T47D (cell line): ENCODE measurements around the gene FALEC.

Experiments
- DNase-seq, 2 experiments: peaks; one replicate each; pipeline versions ENCODE4 v3.0.0 to v3.0.0-alpha.2; 2011 to 2012; ENCODE audit warnings: low read depth in 1 of 2, low spot score in 1 of 2
- JUND ChIP-seq: IDR thresholded peaks from 2 replicates; pipeline ENCODE4 v1.6.1; 2012; ENCODE audit warnings: low read depth
- in situ Hi-C: cut with HindIII; loops from 2 replicates; pipeline ENCODE4 v1.10.0; 2016; ENCODE audit warnings: low sequenced_read_pairs, low pct_unique_long_range_greater_than_20kb

FALEC gene

DNA sequence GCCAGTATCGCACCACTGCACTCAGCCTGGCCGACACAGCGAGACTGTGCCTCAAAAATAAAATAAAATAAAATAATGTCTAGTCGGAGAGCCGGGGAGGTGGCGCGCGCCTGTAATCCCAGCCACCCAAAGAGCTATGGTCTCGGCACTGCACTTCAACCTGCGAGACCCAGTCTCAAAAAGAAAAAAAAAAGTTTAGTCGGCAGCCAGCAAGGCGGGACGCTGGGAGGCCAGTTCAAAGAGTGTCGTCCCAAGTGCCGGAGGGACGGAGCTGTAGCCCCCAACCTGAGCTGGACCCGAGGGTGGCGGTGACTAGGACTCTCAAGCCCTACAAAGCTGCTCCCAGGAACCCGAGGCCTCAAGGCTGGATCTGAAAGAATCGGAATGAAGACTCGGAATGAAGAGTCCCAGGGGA lies 632 bp upstream of the FALEC start:
- in situ Hi-C loops = no loop called here
- no peak for DNase-seq
- TF ChIP-seq JUND = no peak

DNA sequence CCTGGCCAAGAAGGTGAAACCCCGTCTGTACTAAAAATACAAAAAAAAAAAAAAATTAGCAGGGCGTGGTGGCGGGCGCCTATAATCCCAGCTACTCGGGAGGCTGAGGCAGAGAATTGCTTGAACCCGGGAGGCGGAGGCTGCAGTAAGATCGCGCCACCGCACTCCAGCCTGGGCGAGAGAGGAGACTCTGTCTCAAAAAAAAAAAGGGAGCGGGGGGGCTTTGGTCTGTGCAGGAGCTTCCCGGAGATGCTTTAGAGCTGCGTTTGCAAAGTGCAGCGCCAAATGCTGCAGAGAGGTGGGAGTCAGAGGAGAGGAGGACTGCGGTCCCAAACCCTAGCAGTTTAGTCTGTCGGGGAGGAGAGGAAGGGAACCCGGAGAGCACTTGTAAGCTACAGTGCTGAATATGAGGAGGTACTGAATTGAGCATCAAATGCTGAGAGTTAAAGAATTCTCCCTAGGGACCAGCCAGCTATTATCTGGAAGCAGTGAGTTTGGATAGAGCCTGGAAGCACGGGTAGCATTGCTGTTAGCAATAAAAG lies 569 bp downstream of the FALEC start:
- peak in 1 of 2 experiments; percentile 37 for DNase-seq
- in situ Hi-C loops = no loop called here
- no peak for TF ChIP-seq JUND

DNA sequence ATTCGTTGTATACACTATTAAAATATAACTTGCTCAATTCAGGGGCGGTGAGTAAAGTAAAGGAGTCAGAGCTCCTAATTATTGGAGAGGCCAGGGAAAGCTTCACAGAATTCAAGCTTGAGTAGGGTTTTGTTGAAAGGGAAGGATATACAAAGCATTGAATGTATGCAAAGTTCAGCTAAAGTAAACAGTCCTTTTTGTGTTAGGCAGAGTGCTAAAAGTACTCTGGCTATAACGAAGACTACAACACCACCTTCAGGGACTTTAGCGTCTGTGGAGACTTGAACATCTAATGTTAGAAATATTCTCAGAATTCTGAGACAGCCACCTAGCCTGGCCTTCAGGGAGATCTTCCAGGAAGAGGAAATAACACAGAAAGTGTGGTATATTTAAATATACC lies 1.1 kb downstream of the FALEC start:
- in situ Hi-C loops = no loop called here
- TF ChIP-seq JUND = no peak
- peak in 1 of 2 experiments; percentile 79 for DNase-seq

DNA sequence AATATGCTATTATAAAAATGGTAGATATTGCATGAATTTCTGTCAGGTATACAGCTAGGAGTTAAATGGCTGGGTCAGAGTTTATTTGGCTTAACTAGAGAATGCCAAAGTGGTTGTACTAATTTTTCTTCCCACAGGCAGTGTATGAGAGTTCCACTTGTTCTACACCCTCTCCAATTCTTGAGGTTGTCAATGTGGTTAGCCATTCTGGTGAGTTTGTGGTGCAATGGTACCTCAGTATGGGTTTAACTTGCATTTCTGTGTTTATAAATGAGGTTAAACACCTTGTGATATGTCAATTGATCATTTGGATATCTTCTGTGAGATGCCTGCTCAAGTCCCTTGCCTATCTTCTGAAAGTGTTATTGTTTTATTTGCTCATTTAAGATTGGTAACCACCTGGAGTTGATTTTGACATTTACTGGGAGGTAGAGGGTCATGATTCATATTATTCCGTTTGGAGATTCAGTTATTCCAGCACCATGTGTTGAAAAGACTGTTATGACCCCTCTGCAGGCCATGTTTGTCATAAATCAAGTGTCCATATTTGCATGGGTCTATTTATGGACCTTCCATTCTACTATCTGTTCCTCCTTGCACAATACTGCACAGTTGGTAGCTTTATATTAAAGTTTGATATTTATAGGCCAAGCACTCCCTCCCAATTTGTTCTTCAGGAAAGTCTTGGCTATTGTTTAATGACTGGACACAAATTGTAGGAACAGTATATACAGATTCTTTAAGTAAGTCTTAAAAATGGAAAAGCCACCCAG lies 5.8 kb downstream of the FALEC start:
- in situ Hi-C loops = no loop called here
- no peak for DNase-seq
- no peak for TF ChIP-seq JUND

DNA sequence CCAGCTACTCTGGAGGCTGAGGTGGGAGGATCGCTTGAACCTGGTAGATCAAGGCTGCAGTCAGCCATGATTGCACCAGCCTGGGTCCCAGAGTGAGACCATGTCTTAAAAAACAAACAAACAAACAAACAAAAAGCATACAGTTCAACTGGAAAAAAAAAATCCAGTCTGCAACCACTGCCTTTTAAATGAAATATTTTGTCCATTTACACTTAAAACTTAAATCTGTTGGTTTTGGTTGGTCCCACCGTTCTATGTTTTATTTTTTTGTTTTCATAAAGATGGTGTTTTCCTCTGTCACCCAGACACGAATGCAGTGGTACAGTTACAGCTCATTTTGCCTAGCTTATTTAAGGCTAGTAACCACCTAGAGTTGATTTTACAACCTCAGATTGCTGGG lies 9.8 kb downstream of the FALEC start:
- TF ChIP-seq JUND = no peak
- no peak for DNase-seq
- in situ Hi-C loops = no loop called here

DNA sequence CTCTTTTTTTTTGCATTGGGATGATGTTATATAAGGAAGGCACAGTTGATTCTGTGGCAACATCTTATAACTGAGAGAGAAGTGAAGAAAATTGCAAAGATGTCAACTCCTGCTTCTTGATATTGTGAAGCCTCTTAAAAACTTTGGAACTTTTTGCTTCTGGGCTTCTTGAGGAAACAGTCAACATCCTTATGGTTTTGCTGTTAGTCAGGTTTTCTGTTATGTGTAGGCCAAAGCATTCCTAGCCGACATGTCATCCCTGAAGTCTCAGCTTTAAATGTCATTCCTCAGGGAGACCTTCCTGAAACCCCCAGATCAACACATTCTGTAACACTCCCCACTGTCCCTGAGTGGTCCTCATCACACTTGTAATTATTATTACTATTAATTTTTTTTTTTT lies 12.6 kb downstream of the FALEC start:
- in situ Hi-C loops = no loop called here
- no peak for TF ChIP-seq JUND
- no peak for DNase-seq

DNA sequence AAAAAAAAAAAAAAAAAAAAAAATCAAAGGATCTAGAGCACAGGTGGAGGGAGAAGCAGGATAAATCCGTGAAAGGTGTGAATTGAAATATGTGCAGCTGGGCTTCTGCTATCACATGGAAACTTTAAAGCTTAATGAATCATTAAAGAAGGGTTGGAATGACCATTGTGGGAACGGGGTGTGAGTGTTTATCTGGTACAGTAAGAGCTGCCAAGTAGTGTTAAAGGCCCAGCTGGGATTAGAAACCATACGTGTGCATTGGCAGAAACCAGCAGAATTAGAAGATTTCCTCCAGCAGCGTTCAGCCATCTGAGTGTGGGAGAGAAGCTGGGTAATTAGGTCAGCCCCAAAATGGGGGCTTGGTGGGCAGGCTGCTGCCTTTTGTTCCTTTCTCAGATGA lies 13.5 kb downstream of the FALEC start:
- TF ChIP-seq JUND = no peak
- no peak for DNase-seq
- in situ Hi-C loops = no loop called here

DNA sequence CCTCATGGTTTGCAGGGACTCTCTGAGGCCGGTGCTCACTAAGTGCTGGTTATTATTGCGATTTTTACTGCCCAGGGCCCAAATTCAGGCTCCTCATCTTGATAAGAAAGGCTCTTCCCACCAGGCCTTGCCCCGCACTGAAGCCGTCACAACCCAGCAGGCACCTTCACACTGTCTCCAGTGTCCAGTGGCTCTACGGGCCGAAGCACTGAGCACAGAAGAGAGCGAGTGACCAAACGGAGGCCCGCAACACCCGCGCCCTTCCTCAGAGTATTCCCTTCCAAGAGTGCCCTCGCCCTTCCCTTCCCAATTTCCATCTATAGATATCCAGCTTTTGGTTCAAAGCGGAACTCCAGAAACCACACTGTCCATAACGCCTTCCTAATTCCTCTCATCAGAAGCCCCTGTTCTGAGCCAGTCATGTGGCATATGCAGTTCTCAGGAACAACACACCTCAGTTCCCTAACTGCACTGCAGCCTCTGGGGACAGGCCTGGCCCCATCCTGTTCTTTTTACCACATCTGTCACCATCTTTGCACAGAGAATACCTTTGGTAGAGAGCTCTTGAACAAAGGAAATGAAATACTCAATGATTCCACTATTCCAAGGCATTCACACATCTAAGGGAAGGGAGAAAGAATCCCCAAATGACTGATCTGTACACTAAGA lies 15.1 kb downstream of the FALEC start:
- no peak for DNase-seq
- in situ Hi-C loops = no loop called here
- no peak for TF ChIP-seq JUND

DNA sequence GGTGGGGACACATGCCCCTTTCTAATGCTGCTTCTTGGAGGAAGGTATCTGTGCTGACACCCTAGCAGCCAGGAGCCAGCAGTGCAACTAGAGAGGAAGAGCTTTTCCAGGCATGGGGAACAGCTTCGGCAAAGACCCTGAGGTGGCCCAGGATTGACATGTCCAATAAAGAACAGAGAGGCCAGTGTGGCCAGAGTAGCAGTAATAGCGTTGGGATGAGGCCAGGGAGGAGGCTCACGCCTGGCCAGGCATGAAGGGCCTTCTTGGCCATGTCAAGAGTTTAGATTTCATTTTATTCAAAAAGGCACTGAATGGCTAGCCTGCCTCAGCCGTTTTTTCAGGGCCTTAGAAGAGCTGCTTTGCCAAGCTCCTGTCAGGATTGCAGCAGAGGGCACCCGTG lies 17.3 kb downstream of the FALEC start:
- in situ Hi-C loops = no loop called here
- DNase-seq = no peak
- no peak for TF ChIP-seq JUND

DNA sequence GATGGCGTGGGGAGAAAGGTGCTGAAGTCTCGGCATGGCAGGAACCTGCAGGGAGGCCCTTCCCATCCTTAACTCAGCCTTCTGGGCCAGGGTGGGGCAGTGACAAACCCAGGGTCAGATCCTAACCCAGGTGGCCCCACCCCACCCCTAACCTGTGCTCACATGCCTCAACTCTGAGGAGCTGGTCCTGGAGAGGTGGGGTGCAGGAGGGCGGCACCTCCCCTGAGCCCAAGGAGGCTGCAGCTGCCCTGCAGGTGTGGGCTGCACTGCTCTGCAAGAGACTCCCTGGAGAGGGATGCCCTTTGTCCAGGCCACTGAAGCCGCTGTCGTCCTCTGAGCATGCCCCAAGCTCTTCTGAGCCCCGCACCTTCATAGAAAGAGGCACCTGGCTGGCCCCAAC lies 18.4 kb downstream of the FALEC start:
- no peak for TF ChIP-seq JUND
- in situ Hi-C loops = no loop called here
- DNase-seq = no peak

DNA sequence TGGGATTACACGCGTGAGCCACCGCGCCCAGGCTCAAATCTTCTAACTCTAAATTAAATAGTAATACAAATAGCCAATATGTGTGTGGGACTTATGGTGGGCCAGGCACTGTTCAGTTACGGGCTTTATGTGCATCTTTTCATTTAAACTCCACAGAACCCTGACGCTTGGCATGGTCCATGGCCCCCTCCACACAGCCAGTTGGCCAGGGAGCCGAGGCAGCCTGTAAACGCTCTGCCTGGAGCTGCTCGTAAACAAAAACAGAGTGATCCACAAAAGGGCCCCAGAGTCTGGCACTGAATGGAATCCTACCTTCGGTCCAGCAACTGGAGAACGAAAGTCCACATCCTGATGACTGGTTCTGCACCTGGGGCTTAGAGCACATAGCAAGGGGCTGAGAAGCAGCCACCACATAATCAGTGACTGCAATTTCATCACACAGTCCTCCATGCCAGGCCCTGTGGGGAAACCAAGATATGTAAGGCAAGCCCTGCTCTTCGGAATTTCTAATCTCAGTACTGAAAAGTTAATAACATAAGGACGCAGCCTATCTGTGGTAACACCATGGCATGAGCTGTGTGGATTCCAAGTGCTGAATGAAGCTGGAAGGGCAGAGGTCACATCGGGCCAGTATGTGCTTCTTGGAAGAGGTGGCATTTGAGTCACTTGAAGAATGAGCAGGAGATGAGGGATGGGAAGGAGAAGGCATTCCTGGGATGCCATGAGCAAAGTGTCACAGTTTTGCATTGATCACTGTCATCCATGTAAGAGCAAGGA lies 20.1 kb downstream of the FALEC start:
- DNase-seq = no peak
- no peak for TF ChIP-seq JUND
- in situ Hi-C loops = no loop called here

DNA sequence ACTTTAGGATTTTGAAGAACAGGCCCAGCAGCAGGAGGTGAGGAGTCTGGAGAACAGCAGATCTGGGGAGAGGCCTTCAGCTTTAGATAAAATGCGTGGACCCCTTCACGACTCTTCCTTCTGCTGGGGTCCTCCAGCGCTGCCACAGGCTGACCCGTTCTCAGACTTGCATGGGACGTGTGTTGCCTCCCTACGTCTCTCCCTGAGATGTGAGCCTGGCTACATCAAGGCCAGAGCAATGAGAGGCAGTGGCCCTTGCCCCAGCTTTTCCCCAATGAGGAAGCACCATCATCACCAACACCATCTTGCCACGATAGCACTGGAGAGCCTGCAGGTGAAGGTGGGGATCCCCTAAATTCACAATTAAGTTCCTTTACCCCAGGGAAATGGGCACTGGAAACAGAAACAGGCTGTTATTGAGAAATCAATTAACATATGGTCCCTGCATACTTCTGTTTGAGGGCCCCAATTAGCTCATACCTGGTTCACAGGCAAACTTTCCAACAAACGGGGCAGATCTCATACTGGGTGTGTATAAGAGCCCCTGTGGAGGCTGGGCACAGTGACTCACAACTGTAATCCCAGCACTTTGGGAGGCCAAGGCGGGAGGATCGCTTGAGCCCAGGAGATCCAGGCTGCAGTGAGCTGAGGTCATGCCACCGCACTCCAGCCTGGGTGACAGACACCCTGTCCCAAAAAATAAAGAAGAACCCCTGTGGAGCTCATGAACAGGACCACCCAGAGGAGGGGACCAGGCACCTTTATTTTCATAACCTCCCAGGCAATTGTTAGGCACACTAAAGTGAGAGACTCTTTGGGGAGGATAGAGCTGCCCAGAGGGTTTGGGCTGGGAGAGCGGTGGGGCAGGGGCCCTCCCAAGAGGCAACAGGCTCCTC lies 21.5 kb downstream of the FALEC start:
- in situ Hi-C loops = no loop called here
- no peak for TF ChIP-seq JUND
- DNase-seq = no peak
